KMS-11 (cell line): ENCODE measurements around the gene NAPEPLD.
"Not testable (repeated sequence)": the region's sequence is repeated elsewhere in the genome, so short reads cannot be mapped to it uniquely, and the experiment has no call there.

Experiments
- H2AFZ ChIP-seq: fragments of 200-600 bp; sonication (generic); 2 replicates; pipeline ENCODE4 v1.6.1; 2016; ENCODE audit warnings: antibody characterized with exemption, mixed run types, low read depth
- H3K27ac ChIP-seq: fragments of 200-600 bp; sonication (generic); 2 replicates; pipeline ENCODE4 v1.6.1; 2016; ENCODE audit warnings: mild to moderate bottlenecking, mixed run types
- H3K27me3 ChIP-seq: fragments of 200-600 bp; sonication (generic); 2 replicates; pipeline ENCODE4 v1.6.1; 2017; ENCODE audit warnings: mild to moderate bottlenecking, low read depth, mixed run types, moderate library complexity; ENCODE audit not compliant: insufficient read depth
- H3K36me3 ChIP-seq: fragments of 200-600 bp; sonication (generic); 2 replicates; pipeline ENCODE4 v1.6.1; 2017; ENCODE audit warnings: mild to moderate bottlenecking, mixed run types; ENCODE audit not compliant: insufficient read depth
- H3K4me1 ChIP-seq: fragments of 200-600 bp; sonication (generic); 2 replicates; pipeline ENCODE4 v1.6.1; 2016; ENCODE audit warnings: mild to moderate bottlenecking, low read depth, mixed run types; ENCODE audit not compliant: poor library complexity, severe bottlenecking
- H3K4me2 ChIP-seq: fragments of 200-600 bp; sonication (generic); 2 replicates; pipeline ENCODE4 v1.7.0; 2016; ENCODE audit warnings: mild to moderate bottlenecking, mixed run types
- H3K4me3 ChIP-seq: fragments of 200-600 bp; sonication (generic); IDR thresholded peaks from 2 replicates; pipeline ENCODE4 v1.6.1; 2017; ENCODE audit warnings: low read depth, low read length, mixed read lengths; ENCODE audit not compliant: insufficient read depth
- H3K79me2 ChIP-seq: fragments of 200-600 bp; sonication (generic); 2 replicates; pipeline ENCODE4 v1.6.1; 2016; ENCODE audit warnings: low read depth, mixed run types; ENCODE audit not compliant: insufficient read depth
- H3K9ac ChIP-seq: fragments of 200-600 bp; sonication (generic); 2 replicates; pipeline ENCODE4 v1.6.1; 2016; ENCODE audit warnings: mild to moderate bottlenecking, mixed run types
- H4K20me1 ChIP-seq: fragments of 200-600 bp; sonication (generic); 2 replicates; pipeline ENCODE4 v1.6.1; 2016; ENCODE audit warnings: mild to moderate bottlenecking, mixed run types; ENCODE audit not compliant: insufficient read depth
- CTCF ChIP-seq: fragments of 200-600 bp; sonication (generic); conservative IDR thresholded peaks from 2 replicates; pipeline ENCODE4 v1.6.1; 2017; ENCODE audit warnings: low read depth, mild to moderate bottlenecking, antibody characterized with exemption, low read length, moderate library complexity, mixed read lengths

The NAPEPLD gene

GRCh38 chr7:103094102-103094501 lies 54.8 kb downstream of the NAPEPLD start:
- Histone ChIP-seq H3K79me2 (no peaks in the 10 kb centered on the region), H3K9ac (no peak overlapping the region), H3K27ac (no peak overlapping the region), H3K36me3 (no peaks in the 10 kb centered on the region), H3K4me3 (no peak overlapping the region), H2AFZ (no peak overlapping the region), H4K20me1 (no peaks in the 10 kb centered on the region), H3K4me2 (no peak overlapping the region), H3K27me3 (no peaks in the 10 kb centered on the region), H3K4me1 (no peaks in the 10 kb centered on the region)
- TF ChIP-seq CTCF, result no peak

GRCh38 chr7:103093429-103093828 lies 55.5 kb downstream of the NAPEPLD start:
- H3K4me1 ChIP-seq, result no peaks in the 10 kb centered on the region
- H3K9ac ChIP-seq, result no peak overlapping the region
- H3K27ac ChIP-seq, result no peak overlapping the region
- H4K20me1 ChIP-seq, result no peaks in the 10 kb centered on the region
- TF ChIP-seq CTCF, result no peak
- H3K79me2 ChIP-seq, result no peaks in the 10 kb centered on the region
- no peak overlapping the region for H3K4me3 ChIP-seq
- no peak overlapping the region for H3K4me2 ChIP-seq
- no peaks in the 10 kb centered on the region for H3K27me3 ChIP-seq
- no peak overlapping the region for H2AFZ ChIP-seq
- H3K36me3 ChIP-seq, result no peaks in the 10 kb centered on the region

- H3K4me2 ChIP-seq, H2AFZ ChIP-seq, H4K20me1 ChIP-seq, H3K36me3 ChIP-seq, H3K9ac ChIP-seq, H3K79me2 ChIP-seq, H3K27ac ChIP-seq, H3K4me1 ChIP-seq, H3K27me3 ChIP-seq, H3K4me3 ChIP-seq: not testable (repeated sequence)
Observed at GRCh38 chr7:103092321-103092720, 56.6 kb downstream of the NAPEPLD start.

GRCh38 chr7:103083210-103083609 lies 65.7 kb downstream of the NAPEPLD start:
- no peaks in the 10 kb centered on the region; the same call in 1 of the 2 replicates for H3K36me3 ChIP-seq
- no peak overlapping the region for H3K4me3 ChIP-seq
- peaks cover 3% of the 10 kb centered on the region for H3K4me1 ChIP-seq
- no peaks in the 10 kb centered on the region for H3K27me3 ChIP-seq
- H3K27ac ChIP-seq, result no peak overlapping the region
- no peaks in the 10 kb centered on the region for H4K20me1 ChIP-seq
- H3K79me2 ChIP-seq, result peaks cover 20% of the 10 kb centered on the region; the same call in 1 of the 2 replicates
- TF ChIP-seq CTCF, result no peak
- H3K4me2 ChIP-seq, result no peak overlapping the region
- no peak overlapping the region for H2AFZ ChIP-seq
- no peak overlapping the region for H3K9ac ChIP-seq

- Histone ChIP-seq H3K36me3 (no peaks in the 10 kb centered on the region; the same call in 1 of the 2 replicates), H3K4me2 (no peak overlapping the region), H3K27me3 (no peaks in the 10 kb centered on the region), H3K27ac (no peak overlapping the region), H3K4me1 (peaks cover 3% of the 10 kb centered on the region), H3K9ac (no peak overlapping the region), H3K4me3 (no peak overlapping the region), H2AFZ (no peak overlapping the region), H3K79me2 (peaks cover 27% of the 10 kb centered on the region; the same call in 1 of the 2 replicates), H4K20me1 (no peaks in the 10 kb centered on the region)
- TF ChIP-seq CTCF, result no peak
Observed at GRCh38 chr7:103082497-103082896, 66.4 kb downstream of the NAPEPLD start.
